Muscle of back (tissue), 11 donors: ENCODE measurements around the gene NTM. TPM values are rescaled to one million over a fixed set of nuclear protein-coding genes. Genes with fewer than 3 reads are reported as not detected.

Experiments
- DNase-seq, 3 donors: peaks; one replicate each; pipeline versions ENCODE4 v3.0.0 to v3.0.0-alpha.2; 2013
- polyA plus RNA-seq, 10 donors: library from polyadenylated mRNA; unstranded; fragments of 120-200 nt; gene quantifications; one replicate each; pipeline ENCODE4 v1.2.1, GENCODE V29; 2013; ENCODE audit not compliant: insufficient read length in 10 of 10

NTM gene
- polyA plus RNA-seq, 10 donors = 12.7 to 28.4 (median 21.0) TPM

DNA sequence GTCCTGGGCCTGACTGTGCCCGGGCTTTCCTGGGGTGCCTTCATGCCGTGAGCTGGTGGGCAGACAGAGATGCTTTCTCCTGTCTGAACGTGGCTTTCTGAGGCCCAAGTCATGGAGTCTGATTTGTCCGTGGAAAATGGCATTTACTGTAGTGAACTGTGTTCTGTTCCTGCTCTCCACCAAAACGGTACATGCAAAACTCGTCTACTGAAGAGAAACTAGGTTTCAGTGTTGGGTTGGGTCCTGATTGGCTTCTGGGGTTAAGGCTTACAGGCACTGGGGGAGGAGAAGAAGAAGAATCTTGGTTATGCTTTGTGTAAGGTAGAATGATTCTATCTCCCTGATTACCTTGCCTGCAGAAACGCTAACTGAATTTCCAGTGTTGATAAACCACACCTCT lies 541.7 kb downstream of the NTM start:
- DNase-seq = no peak

DNA sequence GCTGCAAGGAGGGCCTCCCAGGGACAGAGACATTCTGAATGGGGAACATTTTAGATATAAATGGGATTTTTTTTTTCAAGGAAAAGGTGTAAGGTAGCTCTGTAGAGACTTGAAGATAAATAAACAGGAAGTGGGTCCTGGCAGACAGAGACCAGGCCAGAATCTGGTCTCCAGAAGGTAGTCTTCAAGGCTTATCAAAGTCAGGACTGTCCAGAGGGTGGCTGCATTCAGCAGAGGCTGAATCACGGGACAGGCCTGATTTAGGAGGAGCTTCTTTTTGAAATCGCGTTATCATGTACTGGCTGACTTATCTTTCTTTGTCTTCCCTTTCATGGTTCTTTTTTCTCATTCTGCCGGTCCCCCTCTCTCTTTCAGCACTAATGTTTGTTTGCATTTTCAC lies 542.9 kb downstream of the NTM start:
- DNase-seq = no peak

DNA sequence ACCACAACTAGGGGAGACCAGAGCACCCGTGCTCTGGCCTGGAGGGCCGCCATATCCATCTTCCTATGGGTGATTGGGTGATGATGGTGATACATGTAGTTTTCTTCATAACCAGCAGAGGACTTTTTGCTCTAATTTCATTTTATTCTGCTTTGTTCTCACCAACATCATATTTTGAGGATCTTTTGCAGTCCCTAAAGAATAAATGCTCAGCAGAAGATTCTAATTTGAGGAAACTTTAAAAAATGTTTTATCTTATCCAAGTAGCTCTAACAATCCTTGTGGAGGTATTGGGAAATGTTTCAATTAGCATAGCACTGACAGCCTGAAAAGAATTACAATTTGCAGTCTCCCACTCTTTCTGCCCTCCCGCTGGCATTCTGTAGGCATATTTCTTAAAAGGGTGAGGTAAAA lies 544.0 kb downstream of the NTM start:
- peak in 1 of 3 donors; percentile 59 for DNase-seq

DNA sequence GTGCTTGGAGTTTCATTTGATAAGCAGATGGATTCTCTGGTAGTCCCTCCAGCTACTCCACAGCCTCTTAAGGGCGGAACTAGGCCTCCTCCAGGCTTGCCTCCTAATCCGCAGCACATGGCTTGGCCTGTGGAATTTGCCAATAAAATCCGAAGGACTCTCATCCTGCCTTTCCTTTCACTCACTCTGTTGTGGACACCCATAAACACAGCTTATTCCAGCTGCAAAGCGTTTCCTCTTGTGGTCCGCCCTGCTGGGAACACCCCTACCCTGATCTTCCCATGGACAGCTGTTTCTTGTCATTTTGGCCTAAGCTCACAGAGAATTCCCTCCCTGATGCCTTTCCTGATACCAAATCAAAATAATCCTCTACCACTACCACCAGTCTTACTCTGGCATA lies 546.2 kb downstream of the NTM start:
- no peak for DNase-seq

DNA sequence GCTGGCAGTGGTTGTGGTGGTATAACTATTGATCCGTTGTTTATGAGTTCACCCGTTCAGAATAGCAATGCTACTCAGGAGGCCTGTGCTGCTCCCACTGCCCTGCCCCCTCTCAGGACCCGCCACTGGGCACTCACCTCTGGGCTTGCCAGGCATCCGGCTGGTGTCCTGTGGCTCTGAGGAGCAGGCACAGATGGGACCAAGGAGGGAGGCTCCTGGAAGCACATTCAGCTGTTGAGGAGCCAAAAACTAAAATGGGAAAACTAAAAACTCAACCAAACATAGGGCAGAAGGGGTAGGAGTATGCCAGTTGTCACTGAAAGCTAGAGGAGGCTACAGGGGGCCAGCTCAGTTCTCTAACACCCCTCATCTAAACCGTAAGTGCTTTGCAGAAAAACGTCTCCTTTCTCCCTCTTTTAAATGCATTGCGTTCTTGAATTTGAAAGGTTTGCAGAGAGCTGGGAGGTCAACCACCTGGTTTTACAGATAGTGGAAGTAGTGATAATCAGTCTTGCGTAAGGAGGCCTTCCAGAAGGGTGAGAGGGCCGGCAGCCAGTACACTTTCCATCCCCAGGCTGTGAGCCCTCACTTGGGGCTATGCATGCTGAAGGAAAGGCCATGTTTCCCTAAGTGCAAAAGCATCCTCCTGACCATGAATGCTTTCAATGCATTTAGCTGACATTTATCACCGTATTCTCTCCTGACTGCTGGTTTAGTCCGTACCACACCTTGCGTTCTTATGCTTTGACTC lies 547.4 kb downstream of the NTM start:
- DNase-seq = no peak

DNA sequence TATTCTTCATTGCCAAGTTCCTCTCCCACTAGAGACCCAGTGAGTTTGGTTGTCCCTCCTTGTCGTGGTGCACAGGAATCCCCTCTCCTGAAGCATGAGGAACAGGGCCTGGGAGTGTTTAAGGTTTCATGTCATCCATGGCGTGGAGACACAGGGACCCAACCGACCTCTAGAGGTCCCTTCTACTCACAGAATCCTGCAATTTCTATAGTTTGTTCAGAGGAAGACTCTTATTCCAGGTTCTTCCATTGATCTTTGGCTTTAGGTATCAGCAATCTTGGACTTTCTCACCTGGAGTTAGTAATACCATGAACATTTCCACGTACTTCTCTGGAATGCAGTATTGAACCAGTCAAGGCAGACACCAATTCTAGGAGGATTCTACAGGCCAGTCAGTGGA lies 548.2 kb downstream of the NTM start:
- no peak for DNase-seq

DNA sequence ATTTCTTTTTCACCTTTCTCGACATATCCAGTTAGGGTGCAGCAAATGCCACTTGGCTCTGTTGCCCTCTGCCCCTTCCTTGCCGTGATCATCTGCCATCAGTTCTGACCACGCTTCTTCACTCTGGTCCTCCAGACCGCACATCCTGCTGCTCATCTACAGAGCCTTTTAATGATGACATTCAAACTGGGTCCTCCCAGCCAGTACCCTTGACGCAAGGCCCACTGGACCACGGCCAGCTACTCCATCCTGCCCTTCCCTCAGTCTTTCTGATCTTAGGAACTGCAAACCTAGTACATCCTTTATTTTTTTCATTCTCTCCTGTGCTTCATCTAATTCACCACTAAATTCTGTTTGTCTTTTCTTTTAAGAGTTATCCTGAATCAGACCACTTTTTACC lies 551.8 kb downstream of the NTM start:
- DNase-seq = no peak

DNA sequence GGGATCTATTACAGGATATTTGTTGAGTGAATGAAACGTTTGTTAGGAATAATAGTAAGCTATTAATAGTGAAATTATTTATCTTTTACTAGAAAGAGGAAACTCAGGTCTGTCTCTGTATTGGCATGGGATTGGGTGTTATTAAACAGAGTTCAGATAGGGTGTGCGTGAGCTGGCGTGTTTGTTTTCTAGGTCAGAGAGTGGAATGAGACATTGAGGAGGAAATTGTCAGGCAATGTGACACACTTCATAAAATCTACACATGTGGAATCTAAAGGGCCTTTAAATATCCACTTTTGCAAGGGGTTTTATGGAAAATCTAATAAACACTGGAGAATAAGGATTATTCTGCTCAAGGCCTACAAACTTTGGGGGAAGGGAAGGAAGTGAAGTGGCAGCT lies 552.9 kb downstream of the NTM start:
- peak in 1 of 3 donors; percentile 30 for DNase-seq

DNA sequence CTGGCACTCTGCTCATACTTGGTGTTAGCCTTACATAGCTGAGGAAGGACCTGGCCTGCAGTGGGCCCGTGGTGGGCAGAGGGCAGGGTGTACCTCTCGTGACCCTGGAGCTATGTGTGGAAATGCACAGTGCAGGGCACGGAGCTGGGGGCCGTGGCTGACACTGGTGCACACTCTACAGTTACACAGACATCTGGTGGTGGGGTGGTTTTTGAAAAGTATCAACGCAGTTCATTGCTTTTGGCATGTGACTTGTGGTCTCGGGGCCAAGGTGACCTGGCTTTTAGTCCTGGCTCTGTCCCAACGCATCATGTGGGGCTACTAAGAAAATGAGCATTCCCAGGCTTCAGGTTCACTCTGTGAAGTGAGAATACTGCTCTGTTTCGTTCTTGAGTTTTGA lies 553.6 kb downstream of the NTM start:
- DNase-seq = no peak

DNA sequence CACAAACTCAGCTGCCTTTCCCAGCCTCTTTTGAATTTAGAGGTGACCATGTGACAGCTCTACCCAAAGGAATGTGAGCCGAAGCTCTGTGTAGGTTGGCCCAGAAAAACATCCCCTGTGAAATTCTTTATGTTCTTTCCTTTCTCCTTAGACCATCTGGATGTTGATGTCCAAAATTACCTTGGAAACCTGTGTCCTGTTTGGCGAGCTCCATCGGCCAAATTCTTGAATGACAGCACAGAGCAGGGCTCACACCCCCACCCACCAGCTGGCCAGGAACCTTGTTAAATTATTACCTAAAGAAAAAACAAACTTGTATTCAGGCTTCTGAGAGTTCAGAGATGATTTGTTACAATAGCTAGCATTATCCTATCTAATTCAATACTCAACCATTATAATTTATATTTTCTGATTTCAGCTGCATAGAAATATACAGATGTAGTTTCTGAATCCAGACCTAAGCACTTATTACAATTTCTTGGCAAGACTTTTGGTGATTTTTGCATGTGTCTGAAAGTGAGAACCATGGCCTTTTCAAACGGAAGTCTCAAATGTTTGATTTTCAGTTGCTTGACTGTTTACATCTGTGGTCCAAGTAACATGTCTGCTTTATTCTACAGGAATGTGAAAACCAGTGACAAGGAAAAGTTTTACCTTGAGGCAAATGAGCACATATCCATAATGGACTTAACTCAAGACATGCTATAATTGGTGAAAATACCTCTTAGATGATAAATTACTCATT lies 554.2 kb downstream of the NTM start:
- DNase-seq = peak; percentile 72 to 93 (median 83)

DNA sequence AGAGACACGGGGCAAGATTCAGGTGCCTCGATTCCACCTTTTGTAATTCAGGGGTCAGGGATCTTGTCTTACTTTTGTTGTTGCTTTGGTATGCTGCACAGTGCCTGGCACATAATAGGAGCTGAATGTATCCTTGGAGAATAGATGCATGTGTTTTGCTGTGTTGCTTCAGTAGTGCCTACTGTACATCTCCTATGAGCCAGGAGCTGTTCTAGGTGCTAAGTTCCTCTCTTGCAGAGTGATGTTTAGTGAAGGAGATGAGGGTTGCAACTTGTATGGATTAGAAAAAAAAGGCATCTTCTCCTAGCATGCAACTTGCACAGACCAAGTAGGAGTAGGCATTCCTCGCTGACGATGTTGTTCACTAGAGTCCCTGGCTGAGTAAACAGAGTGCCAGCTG lies 555.4 kb downstream of the NTM start:
- DNase-seq = no peak

DNA sequence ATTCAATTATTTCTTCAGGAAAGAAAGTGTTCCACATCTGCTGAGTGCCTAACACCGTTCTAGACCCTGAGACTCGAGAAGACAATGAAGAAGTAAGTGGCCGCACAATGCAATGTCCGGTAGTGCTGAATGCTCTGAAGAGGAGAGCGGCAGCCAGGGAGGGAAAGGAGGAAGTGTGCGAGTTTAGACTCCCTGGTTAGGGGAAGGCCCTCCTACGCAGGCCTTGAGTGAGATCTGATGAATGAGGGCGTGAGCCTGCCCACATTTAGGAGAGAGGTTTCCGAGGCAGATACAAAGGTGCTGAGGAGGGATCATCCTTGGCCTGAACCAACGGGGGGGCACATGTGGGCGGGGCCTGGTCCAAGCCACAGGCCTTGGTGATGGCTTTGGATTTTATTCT lies 558.6 kb downstream of the NTM start:
- no peak for DNase-seq

DNA sequence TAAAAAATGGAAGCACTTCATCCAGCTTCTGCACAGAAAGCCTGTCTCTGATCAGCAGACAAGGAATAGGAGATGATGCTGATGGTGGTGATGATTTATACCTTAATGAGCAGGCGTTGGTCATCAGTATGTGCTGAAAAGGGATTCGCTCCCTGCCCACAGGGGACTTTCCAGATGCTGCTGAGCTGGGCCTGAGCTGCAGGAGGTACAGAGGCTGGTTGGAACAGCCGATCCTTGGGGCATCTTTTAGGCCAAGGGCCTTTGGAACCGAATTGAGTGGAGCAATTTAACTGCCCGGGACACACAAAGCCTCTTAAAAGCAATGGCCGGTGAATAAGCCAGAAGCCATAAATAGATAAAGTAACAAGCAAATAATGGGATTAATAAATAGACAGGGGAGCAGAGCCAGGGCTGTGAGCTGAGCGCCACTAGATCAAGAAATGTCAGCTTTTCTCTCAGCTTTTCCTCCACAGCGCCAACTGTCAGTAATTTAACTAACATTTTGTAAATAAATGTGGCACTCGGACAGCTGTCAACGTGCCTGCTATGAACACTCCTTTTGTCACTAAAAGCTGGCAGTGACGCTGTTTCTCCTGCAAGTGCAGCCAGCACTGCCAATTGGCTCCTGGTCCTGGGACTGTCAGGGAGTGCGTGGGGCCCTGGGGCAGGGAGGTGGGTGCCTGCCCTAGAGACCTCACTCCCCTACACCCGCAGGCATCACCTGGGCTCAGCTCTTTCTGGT lies 562.3 kb downstream of the NTM start:
- no peak for DNase-seq

DNA sequence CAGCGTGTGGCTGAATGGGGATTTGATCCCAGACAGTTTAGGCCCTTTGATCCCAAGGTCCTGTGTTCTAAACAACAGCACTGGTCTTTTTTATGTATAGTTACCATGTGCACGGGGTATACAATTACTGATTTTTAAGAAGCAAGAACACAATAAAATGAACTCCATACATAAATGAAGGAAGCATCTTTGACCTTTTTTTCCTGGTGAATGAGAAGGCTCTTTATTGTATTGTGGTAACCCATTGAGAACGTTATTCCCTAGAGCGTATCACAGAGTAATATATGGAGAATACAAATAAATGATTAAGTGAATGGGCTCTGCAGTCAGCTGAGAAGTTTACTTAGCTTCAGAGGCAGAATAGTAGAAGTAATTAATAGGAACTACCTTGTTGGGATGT lies 563.6 kb downstream of the NTM start:
- DNase-seq = no peak

DNA sequence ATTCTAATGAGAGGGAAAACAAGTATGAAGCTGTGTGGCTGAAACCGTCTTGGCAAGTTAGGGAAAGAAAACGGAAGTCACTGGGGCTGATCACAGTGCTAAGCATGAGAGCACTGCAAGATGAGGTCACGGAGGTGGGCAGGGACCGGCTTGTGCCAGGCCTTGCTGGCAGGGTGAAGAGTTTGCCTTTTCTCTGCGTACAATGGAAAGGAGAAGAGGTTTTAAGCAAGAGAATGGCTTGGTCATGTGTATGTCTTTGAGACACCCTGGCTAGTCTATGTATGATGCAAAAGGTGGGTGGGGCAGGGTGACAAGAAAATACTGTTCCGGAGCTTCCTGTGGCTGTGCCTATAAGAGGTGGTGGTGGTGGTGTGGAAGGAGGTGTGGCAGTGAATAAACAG lies 567.9 kb downstream of the NTM start:
- no peak for DNase-seq

DNA sequence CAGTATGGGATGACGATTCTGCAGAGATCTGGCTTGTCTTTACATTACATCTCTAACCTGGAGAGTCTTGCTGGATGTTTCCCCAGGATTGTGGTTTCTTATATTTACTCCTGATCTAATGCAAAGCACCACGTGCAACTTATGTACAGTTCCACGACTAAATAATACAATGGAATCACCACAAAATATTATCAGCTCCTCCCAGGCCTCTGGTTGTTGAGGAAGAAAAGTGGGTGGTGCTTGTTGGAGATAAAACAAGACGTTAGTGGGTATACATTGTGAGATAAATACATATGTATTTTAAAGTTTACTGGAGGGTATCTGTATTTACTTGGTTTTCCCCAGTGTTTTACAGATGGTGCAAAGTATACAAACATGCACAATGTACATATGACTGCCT lies 569.7 kb downstream of the NTM start:
- no peak for DNase-seq

DNA sequence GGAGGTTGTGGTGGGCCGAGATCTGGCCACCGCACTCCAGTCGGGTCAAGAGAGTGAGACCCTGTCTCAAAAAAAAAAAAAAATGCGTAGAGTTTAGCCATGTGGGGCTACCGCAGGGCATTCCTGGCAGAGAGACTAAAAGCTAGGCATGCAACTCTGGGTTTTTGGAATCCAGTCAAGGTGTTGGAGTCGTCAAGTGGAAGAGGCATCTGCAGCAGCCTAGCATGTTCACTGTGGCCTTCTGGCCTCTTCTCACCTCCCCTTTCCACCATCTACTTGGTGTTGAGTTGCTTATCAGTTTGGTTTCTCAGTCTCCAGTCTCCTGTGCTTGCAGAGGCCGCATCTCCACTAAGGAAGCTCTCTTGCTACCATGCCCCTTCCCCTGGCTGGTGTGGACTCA lies 572.5 kb downstream of the NTM start:
- DNase-seq = no peak

DNA sequence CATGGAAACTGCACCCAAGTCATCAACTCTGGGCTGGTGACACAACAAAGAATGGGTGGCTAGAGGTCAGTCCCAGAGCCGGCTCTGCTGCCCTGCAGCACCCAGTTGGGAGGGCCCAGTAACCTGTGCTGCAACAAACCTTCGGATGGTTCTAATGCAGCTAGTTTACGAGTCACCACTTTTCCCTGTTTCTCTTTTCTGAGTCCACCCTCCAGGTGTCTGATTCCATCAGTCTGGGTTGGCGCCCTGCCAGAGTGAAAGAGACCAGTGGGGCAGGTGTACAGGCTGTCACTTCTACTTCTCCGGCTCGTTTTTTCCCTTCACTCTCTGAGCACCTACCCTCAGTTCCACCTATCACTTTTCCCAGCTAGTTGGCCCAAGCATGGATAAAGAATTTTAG lies 572.9 kb downstream of the NTM start:
- DNase-seq = no peak

DNA sequence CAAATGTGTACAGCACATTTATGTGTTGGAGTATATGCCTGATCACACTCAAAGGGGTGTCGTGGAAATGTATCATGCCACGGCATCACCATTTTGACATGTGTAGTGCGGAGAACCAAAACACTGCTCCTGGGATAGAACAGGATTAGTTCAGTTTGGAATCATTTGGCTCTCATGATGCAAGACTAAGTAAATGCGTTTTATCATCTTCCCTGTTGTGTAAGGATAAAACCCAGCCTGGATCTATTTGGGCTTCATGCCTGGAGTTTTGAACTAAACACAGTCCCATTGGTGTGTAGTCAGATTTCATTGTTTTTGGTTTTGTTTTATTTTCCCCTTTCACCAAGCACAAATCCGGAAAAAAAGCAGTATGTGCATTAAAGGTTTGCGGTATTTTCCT lies 574.3 kb downstream of the NTM start:
- peak; percentile 78 to 93 (median 81) for DNase-seq

DNA sequence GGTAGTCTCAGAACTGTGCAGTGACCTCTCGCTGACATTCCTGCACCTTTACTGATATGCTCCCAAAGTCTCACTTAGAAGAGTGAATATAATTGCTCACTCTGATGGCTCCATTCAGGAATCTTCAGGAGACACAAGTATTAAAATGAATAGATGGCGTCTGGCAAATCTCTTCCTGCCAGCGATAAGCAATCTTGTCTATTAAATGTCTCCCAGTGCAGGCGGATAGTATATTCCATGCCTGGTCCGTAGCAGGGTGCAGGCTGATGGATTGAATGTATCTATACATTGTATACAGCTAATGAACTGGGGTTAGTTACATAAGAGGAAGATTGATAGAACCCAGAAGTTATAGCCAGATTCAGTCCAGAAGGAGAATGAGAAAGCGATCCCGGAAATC lies 575.3 kb downstream of the NTM start:
- no peak for DNase-seq

DNA sequence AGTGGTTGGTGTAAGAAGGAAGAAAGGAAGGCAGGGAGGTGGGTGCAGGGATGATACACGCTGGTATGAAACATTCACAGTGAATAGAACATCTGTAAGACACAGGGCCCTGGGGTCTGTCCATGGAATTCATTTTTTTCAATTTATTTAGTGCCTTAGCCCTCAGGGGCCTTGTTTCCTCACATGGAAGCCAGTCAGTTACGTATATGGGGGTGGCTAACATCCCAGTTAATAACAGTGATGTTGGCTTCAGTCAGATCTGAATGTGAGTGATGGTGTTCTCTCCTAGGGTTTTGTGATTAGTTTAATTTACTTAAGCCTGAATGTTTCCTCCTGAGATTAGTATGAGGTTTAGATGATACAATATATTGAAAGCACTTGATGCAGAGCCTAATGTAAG lies 577.1 kb downstream of the NTM start:
- peak in 1 of 3 donors; percentile 36 for DNase-seq

DNA sequence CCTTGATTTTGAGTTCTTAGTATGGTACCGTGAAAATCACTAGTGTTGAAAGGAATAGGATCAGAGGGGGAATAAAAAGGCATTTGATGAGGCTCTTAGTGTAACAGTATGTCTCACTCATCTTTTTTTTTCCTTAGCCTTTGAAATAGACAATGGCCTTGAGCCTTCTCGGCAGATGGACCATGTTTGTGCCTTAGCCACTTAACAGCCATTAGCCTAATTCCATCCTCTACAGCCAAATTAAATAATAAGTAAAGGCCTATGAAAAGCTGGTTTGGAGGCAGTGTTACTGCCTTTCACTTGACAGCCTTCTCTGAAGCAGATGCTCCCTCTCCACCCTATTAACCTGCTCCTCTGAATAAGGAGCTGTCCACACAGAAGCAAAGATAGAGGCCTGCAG lies 580.7 kb downstream of the NTM start:
- no peak for DNase-seq

DNA sequence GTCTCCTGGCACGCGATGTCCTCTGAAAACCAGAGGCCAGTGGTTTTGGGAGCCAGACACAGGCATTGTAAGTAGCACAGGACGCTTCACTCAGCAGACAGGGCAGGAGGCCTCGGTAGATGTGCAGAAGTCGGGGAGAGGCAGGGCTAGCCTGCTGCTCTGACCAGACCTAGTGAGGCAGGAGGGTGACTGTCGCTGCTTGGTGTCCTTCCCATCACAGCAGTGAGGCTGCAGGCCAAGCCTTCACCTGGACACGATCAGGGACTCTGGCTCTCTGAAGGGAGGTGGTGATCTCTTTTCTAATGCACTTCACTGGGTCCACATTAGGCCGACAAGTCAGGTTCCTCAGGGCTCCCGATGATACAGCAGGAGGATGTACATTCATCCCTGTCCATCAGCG lies 583.7 kb downstream of the NTM start:
- DNase-seq = no peak
